Measurements from ENCODE around the gene PDE1C.

GRCh38 chr7:31910191-31910590 lies 160.0 kb downstream of the PDE1C start:
- TF ChIP-seq POLR2A (IDR thresholded peaks at IDR 0.05; ENCODE audit: low read depth, low read length) (no peak), POLR2AphosphoS5 (IDR thresholded peaks at IDR 0.05; ENCODE audit: low read depth, low read length) (no peak), TAF1 (IDR thresholded peaks at IDR 0.05; ENCODE audit: low read depth, low read length) (no peak), SPI1 (IDR thresholded peaks at IDR 0.05; ENCODE audit: low read depth, low read length) (no peak), PAX5 (IDR thresholded peaks at IDR 0.05; ENCODE audit: insufficient read depth, low read length, severe bottlenecking) (no peak)

Data from GM12891 (cell line).